GM19463 (cell line): ENCODE results near the gene STXBP6.

Experiments
- ATAC-seq: cut with Tn5 transposase; IDR thresholded peaks from one replicate; pipeline ENCODE4 v1.9.1; 2021; ENCODE audit warnings: mild to moderate bottlenecking, moderate library complexity; ENCODE audit not compliant: unreplicated experiment

The STXBP6 gene

GRCh38 chr14:25019892-25020291, 30.1 kb downstream of the STXBP6 start:
- no peak for ATAC-seq

GRCh38 chr14:25017562-25017961, 32.4 kb downstream of the STXBP6 start:
- no peak for ATAC-seq

- no peak for ATAC-seq
These were observed 34.2 kb downstream of the STXBP6 start for GRCh38 chr14:25015761-25016160.

GRCh38 chr14:25014440-25014839, 35.5 kb downstream of the STXBP6 start:
- no peak for ATAC-seq

GRCh38 chr14:25011095-25011494, 38.9 kb downstream of the STXBP6 start:
- ATAC-seq: no peak

- no peak for ATAC-seq
These were observed 39.5 kb downstream of the STXBP6 start for GRCh38 chr14:25010471-25010870.

- ATAC-seq: no peak
These were observed 40.1 kb downstream of the STXBP6 start for GRCh38 chr14:25009891-25010290.

GRCh38 chr14:25007832-25008231, 42.1 kb downstream of the STXBP6 start:
- ATAC-seq: no peak

- ATAC-seq: peak; percentile 64
These were observed 42.8 kb downstream of the STXBP6 start for GRCh38 chr14:25006961-25007795.

GRCh38 chr14:25006031-25006430, 43.9 kb downstream of the STXBP6 start:
- no peak for ATAC-seq

- no peak for ATAC-seq
These were observed 45.5 kb downstream of the STXBP6 start for GRCh38 chr14:25004389-25004809.

- no peak for ATAC-seq
These were observed 46.4 kb downstream of the STXBP6 start for GRCh38 chr14:25003537-25003936.

GRCh38 chr14:25001601-25002000, 48.3 kb downstream of the STXBP6 start:
- ATAC-seq: no peak

- ATAC-seq: no peak
These were observed 48.8 kb downstream of the STXBP6 start for GRCh38 chr14:25001156-25001555.

GRCh38 chr14:24999157-24999556, 50.8 kb downstream of the STXBP6 start:
- ATAC-seq: no peak

GRCh38 chr14:24996930-24997725, 52.8 kb downstream of the STXBP6 start:
- no peak for ATAC-seq

GRCh38 chr14:24995016-24995415, 54.9 kb downstream of the STXBP6 start:
- no peak for ATAC-seq

- no peak for ATAC-seq
These were observed 56.3 kb downstream of the STXBP6 start for GRCh38 chr14:24993631-24994030.

GRCh38 chr14:24992624-24993360, 57.2 kb downstream of the STXBP6 start:
- no peak for ATAC-seq

- no peak for ATAC-seq
These were observed 58.1 kb downstream of the STXBP6 start for GRCh38 chr14:24991821-24992220.

GRCh38 chr14:24991288-24991687, 58.7 kb downstream of the STXBP6 start:
- ATAC-seq: no peak
